COLO829 (cell line): ENCODE measurements around the gene SELENOP.
"Not testable (repeated sequence)": the region's sequence is repeated elsewhere in the genome, so short reads cannot be mapped to it uniquely, and the experiment has no call there.

Experiments
- DNase-seq: peaks from one replicate; pipeline ENCODE4 v3.0.0; 2012; ENCODE audit warnings: low spot score

The SELENOP gene, protein sequence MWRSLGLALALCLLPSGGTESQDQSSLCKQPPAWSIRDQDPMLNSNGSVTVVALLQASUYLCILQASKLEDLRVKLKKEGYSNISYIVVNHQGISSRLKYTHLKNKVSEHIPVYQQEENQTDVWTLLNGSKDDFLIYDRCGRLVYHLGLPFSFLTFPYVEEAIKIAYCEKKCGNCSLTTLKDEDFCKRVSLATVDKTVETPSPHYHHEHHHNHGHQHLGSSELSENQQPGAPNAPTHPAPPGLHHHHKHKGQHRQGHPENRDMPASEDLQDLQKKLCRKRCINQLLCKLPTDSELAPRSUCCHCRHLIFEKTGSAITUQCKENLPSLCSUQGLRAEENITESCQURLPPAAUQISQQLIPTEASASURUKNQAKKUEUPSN

GRCh38 chr5:42811591-42812446 lies at the start of gene SELENOP:
TSS of gene SELENOP (minus strand) at chr5:42811892. CDS start at chr5:42808353, 3,539 bp downstream.
- DNase-seq, result no peak

DNA sequence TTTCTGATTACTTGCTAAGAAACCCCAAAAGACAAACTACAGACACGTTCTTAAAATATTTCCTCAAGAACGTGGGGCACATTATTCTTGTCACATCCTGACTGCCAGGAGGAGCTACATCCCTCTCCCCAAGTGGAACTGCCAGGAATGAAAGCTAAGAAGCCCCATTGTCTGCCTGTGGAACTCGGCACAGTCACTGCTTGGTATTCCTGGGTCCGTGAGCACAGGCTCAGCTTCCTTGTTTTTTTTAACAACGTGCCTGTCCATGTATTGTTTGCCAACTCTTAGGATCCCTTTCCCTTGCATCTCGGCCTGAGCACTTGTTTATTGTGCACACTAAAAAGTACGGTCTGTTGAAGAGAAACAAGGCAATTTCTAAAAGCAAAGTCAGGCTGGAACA lies 47.0 kb upstream of the SELENOP start:
- DNase-seq, result peak; percentile 6

- DNase-seq, result peak; percentile 68
Measured at GRCh38 chr5:42858031-42858643, 46.4 kb upstream of the SELENOP start.

GRCh38 chr5:42855811-42856210 lies 44.1 kb upstream of the SELENOP start:
- DNase-seq, result no peak

DNA sequence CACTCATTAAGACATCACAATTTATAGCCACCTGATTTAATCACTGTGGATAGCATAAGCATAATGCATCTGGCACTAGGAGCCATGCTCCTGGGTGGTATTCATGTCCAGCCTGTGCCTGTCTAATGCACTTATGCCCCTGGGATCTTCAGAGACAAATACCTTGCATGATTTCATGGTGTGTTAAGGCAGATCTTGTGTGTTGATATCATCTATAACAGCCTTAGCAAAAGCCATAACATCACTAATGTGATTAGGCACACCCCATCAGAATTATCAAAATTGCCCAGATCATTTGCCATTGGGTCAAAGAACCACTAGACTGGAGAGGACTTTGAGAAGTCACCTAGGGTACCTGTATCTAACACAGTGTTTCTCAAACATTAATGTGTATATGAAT lies 43.7 kb upstream of the SELENOP start:
- no peak for DNase-seq

DNA sequence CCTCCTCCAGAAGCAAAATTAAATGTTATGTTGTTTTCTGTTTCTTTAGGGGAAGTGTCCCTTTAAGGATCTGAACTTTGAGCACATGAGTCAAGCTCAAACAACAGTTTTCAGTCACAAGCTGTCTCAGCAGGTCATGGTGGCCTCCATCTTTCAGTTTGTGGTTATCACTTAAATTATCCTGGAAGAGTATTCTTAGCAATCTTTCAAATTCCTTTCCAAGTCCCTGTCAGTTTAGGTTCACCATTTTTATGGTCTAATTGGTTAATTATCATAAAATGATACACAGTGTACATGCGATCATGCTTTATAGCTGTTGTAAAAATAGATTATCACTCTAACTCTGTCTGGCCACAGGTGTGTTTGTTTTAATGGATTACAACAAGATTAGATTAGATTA lies 43.1 kb upstream of the SELENOP start:
- DNase-seq, result no peak

GRCh38 chr5:42852826-42853225 lies 41.1 kb upstream of the SELENOP start:
- DNase-seq, result no peak

- DNase-seq, result no peak
Measured at GRCh38 chr5:42851481-42851880, 39.8 kb upstream of the SELENOP start.

- no peak for DNase-seq
Measured at GRCh38 chr5:42848545-42848944, 36.9 kb upstream of the SELENOP start.

DNA sequence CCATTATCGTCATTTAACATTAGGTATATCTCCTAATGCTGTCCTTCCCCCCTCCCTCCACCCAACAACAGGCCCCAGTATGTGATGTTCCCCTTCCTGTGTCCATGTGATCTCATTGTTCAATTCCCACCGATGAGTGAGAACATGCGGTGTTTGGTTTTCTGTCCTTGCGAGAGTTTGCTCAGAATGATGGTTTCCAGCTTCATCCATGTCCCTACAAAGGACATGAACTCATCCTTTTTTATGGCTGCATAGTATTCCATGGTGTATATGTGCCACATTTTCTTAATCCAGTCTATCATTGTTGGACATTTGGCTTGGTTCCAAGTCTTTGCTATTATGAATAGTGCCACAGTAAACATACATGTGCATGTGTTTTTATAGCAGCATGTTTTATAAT lies 32.7 kb upstream of the SELENOP start:
- not testable (repeated sequence) for DNase-seq

DNA sequence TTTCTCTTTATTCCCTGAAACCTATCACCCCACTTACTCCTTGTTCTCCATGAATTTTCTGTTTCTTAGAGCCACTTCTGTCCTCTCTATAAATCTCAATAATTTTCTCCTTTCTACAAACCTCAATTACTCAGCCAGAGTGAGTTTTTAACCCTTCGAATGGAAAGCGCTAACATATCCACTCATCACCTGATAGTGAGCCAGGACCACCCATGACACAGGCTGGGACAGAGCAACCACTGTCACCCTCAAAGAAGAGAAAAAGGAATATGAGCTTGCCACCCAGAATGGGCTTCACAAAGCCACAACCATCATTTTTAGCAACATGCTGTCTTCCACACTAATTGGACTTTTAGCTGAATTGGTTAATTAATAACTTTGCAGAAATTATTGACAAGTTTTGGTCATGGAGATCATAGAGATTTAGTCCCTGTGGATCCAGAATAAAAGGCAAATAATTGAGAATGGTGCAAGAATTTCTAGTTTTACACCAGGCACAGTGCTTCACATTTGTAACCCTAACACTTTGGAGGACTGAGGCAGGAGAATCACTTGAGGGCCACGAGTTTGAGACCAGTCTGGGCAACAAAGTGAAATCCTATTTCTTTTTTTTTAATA lies 32.1 kb upstream of the SELENOP start:
- no peak for DNase-seq

DNA sequence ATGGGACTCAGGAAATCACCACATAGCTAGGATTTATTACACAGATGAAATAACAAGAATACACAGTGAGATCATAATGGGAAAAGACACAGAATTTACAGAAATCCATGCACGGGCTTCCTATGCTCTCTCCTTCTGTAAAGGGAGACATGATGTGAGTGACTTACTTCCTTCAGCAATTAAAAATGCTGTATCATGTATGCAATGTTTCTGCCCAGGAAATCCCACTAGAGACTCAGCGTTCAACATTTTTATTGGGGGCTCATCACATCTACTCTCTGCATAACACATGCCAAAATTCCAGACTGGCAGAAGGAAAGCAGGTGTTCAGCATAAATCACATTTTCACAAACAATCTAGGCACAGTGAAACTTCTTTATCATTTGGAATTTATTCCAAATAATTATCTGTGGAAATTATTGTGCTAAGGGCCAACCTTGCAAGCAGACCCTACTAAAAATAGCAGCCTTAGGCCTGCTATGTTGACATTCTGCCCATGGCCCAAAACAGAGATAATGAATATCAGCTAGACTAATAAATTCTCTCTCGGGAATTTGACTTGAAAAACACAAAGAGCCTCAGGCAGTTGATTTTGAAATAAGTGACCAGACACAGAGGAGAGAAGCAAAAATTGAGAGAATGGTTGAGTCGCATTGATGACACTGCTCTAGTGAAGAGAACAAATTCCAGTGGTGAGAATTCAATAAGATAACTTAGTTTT lies 31.4 kb upstream of the SELENOP start:
- DNase-seq, result no peak

- DNase-seq, result no peak
Measured at GRCh38 chr5:42840842-42841567, 29.3 kb upstream of the SELENOP start.

- no peak for DNase-seq
Measured at GRCh38 chr5:42840269-42840668, 28.6 kb upstream of the SELENOP start.

DNA sequence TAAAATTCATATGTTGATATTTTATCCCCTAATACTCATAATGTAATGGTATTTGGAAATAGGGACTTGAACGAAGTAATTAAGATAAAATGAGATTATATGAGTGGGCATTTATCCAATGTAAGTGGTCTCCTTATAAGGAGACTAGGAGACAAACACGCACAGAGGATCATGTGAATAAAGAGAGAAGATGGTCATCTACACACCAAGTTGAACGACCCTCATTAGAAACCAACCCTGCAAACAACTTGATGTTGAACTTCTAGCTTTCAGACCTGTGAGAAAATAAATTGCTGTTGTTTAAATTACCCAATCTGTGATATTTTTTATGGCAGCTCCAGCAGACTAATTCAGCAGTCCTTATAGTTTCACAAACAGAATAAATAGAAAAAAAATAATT lies 27.5 kb upstream of the SELENOP start:
- DNase-seq, result no peak

- no peak for DNase-seq
Measured at GRCh38 chr5:42837601-42838000, 25.9 kb upstream of the SELENOP start.

DNA sequence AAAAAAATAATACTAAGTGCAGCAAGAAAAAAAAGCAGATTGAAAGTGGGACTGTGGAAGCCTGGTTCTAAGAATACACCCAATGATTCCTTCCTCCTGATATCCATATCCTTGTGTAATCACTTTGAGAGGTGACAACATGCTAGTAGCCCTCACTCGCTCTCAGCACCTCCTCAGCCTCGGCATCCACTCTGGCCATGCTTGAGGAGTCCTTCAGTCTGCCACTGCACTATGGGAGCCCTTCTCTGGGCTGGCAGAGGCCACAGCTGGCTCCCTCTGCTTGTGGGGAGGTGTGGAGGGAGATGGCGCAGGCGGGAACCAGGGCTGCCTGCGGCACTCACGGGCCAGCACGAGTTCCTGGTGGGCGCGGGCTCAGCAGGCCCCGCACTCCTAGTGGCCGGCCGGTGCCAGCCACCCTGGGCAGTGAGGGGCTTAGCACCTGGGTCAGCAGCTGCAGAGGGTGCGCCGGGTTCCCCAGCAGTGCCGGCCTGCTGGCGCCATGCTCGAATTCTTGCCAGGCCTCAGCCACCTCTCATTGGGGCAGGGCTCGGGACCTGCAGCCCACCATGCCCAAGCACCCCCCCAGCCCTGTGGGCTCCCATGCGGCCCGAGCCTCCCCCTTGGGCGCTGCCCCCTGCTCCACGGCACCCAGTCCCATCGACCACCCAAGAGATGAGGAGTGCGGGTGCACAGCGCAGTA lies 24.5 kb upstream of the SELENOP start:
- DNase-seq, result no peak

- DNase-seq, result no peak
Measured at GRCh38 chr5:42832060-42832459, 20.4 kb upstream of the SELENOP start.

- DNase-seq, result no peak
Measured at GRCh38 chr5:42830924-42831323, 19.2 kb upstream of the SELENOP start.

DNA sequence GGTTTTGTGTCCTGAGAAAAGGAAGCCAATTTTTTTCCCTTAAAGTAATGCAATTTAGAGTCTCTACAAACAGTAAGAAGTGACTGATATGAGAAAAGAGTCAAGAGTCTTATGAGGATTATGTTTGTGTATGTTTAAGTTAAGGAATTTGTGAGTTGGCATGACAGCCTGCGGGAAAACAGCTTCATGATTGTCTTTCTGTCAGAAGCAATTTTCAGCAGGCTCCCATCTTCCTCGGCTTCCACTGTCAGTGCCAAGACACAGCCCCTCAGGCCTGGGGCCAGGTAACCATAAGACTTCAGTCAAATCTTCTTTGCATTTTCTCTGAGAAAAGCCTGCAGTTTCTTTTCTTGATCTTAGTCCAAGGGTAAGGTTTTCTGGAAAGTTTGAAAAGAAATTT lies 17.0 kb upstream of the SELENOP start:
- no peak for DNase-seq
